Activated gamma-delta T cell treated with Interleukin-2 at 50 U/mL for 16 hours (primary cell): ENCODE measurements around the gene GYS2.
"Not testable (repeated sequence)": the region's sequence is repeated elsewhere in the genome, so short reads cannot be mapped to it uniquely, and the experiment has no call there.

Source experiments
- DNase-seq: peaks from one replicate; pipeline ENCODE4 v3.0.0-alpha.2; 2020

Gene GYS2

DNA sequence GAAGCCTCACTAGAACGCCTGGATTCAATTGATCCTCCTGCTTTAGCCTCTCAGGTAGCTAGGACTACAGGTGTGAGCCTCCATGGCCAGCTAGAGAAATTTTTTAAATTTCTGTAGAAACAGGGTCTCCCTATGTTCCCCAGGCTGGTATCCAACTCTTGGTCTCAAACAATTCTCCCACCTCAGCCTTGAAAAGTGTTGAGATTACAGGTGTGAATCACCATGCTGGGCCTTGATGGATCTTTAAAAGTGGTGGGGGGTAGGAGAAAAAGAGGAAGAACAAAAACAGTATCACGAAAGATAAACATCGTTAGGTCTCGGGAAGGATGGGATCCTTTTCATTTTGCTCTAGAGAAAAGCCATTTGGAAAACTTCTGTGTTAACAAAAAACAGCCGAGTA, 4.5 kb downstream of the GYS2 start:
- no peak for DNase-seq

DNA sequence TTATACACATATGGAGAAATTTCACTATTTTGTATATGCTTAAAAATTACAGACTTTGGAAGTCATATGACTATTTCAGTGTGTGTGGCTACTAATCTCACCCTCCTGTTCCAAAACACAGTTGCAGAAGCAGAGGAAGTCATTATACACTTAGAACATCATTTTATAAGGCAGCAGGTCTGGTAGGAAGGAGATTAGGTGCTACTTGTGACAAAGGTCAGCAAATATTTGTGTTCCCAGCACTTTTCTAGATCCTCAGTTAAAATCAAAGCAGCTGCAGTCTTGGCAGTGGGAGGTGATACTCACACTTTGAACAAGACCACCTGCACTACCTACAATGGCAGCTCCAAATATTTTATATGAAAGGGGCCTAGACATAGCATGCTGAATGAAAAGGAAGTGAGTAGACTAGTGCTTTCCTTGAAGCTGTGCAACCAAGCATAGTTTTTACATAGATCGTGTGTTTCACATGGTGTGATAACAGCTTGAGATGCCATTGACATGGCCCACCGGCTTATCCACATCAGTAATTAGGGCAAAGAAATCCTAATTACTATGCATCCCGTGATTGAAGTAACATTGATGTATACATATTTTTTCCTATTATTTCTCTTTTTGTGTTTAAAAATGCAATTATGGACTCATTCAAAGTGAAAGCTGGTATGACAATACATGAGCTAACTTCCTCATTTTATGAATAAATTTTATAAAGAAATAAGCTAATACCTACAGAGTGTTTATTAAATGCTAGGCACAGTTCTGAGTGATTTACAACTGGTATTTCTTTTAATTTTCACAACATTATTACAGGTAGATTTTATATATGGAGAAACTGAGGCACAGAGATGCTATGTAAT, 5.3 kb downstream of the GYS2 start:
- no peak for DNase-seq

DNA sequence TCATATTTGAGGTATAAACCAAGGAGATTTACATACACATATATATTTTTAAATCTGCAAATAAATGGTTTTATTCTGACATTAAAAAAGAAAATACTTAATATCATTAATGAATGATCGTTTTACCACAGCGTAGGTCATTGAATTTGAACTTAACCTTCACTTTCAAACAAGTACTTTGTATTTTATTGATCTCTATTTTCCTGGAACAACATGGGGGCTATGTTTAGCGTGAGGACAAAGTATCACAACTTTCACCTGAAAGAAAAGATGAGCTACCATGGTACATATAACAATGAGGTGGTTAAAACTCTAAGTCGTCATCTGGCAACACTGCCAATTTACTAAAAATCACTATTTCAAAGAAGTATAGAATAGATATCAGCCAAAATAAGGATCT, 6.0 kb downstream of the GYS2 start:
- no peak for DNase-seq

DNA sequence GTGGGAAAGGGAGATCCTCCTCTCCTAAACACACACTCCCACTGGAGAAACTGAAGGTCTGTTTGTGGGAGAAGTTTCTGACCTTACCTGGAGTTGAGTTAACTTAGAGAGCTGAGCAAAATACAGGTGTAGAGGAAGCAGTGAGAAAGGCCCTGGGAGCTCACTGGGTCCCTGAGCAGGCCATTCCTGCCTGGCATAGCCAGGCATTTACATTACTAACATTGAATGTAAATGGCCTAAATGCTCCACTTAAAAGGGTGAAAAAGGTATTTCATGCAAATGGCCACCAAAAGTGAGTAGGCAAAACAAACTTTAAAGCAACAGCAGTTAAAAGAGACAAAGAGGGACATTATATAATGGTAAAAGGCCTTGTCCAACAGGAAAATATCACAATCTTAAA, 9.3 kb downstream of the GYS2 start:
- not testable (repeated sequence) for DNase-seq

DNA sequence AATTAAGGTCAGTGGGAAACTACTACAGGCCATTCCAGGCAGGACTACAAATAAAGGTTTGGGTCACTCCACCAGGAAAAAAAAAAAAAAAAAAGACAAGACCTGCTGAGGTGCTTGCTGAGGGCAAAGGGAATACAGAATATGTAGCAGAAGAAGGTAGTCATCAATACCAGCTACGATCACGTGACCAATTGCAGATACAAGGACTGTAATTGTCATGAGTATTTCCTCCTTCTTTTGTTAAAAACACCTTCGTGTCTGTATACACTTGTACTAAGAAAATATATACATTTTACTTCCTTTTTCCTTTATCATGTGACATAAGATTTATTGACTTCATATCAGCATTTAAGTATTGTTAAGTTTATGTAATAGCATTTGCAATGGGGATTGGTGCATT, 19.2 kb downstream of the GYS2 start:
- DNase-seq = no peak

DNA sequence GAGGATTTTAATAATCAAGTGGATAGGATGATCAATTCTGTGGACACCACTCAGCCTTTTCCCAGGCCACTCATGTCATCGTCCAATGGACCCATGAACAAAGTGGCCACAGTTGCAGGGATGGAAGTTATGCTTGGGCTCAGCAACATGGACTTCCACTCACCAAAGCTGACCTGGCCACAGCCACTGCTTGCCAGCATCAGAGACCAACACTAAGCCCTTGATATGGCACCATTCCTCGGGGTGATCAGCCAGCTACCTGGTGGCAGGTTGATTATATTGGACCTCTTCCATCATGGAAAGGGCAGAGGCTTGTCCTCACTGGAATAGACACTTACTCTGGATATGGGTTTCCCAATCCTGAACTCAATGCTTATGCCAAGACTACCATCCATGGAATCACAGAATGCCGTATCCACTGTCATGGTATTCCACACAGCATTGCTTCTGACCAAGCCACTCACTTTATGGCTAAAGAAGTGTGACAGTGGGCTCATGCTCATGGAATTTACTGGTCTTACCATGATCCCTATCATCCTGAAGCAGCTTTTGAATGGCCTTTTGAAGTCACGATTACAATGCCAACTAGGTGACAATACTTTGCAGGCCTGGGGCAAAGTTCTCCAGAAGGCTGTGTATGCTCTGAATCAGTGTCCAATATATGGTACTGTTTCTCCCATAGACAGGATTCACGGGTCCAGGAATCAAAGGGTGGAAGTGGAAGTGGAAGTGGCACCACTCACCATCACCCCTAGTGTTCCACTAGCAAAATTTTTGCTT, 20.1 kb downstream of the GYS2 start:
- not testable (repeated sequence) for DNase-seq

DNA sequence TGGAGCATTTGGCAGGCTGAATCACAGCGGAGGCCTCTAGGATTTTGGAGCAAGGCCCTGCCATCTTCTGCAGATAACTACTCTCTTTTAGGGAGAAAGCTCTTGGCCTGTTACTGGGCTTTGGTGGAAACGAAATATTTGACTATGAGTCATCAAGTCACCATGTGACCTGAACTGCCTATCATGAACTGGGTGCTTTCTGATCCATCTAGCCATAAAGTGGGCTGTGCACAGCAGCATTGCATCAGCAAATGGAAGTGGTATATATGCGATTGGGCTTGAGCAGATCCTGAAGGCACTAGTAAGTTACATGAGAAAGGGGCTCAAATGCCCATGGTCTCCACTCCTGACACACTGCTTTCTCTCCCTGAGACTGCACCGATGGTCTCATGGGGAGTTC, 21.1 kb downstream of the GYS2 start:
- DNase-seq = no peak

DNA sequence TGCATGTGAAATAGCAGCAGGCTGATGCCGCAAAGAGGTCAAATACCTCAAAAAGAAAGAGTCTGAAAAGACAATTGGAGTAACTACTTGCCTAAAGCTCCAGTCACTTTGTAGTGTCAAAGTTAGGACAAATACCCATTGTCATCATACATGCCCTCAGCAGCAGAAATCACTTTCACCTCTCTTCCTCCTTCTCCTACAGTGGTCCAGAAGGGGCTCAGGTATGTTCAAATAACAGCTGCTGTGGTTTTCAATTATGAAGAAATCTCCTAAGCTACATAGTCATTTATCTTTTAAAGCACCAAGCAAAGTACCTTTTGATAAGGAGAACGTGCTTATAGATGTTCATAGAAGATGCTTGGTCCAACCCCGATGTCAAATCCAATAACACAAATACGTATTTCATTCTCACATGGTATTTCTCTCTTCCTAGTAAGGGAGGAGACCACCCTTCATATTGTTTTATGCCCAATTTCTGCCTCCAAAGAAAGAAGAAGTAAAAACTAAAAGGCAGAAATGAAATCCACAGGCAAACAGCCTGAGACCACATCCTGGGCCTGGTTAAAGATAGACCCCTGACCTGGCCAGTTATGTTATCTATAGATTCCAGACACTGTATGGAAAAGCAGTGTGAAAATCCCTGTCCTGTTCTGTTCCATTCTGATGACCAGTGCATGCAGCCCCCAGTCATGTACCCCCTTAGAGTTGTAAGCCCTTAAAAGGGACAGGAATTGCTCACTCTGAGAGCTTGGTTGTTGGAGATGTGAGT, 23.7 kb downstream of the GYS2 start:
- DNase-seq = no peak

DNA sequence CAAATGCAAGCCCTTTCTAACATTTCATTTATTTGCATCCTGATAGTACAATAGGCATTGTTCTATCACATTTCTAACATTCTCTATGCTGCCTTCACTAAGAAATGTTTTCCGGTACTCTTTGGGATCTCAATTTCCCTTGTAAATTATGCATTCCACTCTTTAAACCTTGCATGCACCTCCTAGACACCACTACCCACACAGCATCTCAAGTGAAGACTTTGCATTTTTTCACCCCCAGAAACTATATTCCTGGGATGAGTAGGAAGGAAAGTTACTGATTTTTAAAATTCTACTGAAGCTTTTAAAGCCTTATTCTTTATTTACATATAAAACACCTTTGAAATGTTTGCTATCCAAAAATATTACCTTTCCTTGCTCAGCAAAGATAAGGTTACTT, 27.1 kb downstream of the GYS2 start:
- DNase-seq = no peak

DNA sequence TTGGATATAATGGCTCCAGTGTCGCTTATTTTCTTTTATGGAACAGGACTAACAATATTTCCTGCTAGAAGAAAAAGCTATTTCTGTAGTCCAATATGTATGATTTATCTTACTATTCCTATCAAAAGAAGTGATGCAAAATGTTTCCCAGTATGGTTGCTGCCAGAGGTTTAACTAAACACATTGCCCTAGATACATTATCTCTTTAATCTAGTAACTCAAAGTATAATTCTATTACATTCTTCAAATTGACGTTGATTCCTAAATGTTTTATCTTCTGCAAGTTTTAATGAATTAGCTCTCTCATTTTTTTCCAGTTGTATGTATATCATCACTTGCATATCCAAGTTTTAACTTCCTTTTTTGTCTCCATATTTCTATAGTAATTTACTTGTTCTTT, 28.2 kb downstream of the GYS2 start:
- DNase-seq = no peak

DNA sequence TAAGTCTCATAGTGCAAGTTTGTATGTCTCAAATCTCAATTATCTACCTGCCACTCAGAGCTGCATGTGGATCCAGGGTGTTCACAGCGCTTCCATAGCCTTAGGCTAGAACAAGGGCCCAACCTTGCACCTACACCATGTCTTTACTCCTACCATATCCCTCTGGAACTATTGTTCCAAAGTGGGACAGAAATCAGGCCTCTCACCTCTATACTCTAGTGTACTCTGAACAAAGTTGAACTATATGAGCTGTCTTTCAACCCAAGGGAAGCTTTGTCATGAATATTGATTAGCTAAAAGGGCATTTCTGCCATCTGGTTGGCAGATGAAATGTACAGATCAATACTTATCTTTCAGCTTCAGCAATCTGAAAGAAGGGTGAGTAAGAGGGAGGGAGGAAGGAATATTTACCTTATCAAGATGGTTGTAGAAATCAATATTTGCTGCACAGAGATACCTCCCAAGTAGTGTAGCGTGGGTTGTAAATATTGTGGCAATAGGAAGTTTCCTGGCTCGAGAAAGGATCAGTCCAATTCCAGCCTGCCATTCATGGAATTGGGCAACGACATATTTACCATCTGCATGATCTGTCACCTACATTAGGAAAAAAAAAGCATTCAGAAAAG, 30.8 kb downstream of the GYS2 start:
- no peak for DNase-seq

DNA sequence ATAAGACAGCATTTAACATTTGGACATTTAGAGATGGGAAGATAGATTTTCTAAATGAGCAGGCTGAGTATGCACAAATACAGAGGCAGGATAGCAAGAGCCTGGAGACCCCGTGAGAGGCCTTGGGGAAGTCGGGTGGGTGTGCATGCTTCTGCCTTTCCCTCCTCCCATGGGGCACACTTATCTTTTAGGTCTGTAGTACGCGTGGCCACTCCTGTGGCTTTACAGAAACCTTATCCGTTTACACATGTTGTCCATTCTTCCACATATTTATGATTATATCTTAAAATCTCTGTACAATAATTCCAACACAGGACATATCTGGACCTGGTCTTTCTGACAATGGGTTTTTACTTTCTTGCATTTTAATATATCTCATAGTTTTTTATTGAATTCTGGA, 33.6 kb downstream of the GYS2 start:
- no peak for DNase-seq

DNA sequence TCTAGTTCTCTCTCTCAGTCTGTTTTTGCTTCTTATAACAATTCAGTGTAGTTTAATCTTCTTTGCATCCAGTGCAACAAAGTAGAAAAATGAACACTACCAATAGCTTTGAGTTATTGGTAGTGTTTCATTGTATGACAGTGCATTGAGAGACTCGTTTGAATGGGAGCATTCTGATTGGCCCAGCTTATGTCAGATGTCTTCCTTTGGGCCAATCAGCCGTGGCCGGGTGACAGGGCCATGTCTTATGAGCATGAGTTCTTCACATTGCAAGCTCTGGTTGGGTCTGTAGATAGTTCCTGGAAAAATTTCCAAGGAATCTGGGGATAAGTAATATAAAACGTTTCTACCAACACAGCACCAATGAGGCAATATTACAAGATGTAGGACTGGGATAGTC, 36.5 kb downstream of the GYS2 start:
- DNase-seq = no peak

DNA sequence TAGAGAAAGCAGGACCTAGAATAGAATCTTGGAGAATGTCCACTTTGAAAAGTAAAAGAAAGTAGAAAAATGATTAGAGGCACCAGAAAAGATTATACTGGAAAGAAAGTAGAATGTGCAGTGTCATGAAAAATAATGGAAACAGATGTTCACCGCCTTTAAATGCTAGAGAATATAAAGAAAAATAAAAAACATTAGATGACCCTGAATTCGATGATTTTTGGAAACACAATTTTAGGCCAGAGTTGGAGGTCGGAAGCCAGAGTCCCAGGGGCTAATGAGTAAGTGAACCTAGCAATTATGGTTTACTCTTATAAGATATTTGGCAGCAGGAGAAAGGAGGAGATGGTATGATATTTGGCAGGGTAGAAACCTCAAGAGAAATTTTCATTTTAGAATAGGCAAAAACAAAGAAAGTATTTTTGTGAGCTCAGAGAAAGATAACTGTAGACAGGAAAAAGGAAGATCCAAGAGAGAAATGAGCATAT, 37.7 kb downstream of the GYS2 start:
- no peak for DNase-seq

DNA sequence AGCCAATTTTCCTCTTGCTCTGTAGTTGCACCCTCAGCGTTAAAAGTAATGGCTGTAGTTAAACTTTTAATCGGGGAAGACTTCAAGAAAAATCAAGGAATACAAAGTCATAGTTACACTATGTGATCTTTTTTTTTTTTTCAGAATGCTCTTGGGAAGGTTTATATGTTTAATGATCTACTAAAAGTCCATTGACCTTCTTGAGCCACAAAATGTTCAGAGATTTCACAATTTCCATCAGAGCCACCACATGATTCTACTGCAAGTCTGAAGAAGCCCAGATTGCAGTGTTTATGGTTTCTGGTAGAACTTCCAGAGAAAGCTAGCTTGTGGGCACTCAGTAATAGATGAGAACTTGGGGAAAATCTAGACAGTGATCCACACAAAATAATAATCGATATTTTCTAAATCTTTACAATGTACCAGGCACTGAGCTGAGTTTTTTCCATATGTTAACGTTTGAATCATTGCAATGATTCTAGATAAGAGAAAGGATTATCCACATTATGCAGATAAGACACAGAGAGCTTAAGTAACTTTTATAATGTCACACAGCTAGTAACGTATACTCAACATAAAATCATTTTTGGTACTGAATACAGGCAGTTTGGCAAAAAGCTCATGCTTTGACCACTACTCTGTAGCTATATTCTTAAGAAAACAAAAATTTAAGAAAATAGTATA, 38.3 kb downstream of the GYS2 start:
- DNase-seq = no peak

DNA sequence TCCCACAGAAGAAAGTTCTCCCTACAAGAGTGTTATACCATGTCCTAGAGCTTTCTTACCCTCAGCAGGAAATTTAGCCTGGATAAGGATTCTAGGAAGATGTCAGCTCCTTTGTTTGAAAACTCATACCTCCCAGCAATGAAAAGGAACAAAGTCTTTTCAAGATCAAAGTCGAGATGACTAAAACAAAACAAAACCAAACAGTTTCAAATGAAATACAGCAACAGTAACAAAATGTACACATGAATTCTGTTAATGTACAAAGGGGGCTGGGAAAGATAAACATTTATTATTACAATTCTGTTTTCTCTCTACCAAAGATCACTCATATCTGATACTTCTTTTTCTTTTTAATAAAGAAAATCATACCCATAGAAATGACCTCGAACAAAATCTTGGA, 41.8 kb downstream of the GYS2 start:
- DNase-seq = no peak

DNA sequence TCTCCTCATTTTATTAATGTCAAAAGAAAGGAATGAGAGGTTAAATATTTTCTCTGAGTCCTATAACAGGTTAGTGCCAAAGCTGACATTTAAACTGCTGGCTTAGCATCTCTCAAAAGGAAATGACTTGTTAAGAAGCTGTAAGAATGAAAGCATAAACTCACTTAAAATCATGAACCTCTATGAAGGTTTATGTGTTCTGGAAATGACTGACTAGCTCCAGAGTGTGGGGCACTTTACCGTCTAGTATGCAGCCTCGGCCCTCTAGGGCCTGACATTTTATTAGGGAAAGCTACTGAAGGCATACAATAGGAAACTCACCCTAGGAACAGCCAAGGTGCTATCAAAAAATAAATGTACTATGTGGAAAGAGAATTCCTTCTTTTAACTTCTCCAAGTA, 43.5 kb downstream of the GYS2 start:
- no peak for DNase-seq

DNA sequence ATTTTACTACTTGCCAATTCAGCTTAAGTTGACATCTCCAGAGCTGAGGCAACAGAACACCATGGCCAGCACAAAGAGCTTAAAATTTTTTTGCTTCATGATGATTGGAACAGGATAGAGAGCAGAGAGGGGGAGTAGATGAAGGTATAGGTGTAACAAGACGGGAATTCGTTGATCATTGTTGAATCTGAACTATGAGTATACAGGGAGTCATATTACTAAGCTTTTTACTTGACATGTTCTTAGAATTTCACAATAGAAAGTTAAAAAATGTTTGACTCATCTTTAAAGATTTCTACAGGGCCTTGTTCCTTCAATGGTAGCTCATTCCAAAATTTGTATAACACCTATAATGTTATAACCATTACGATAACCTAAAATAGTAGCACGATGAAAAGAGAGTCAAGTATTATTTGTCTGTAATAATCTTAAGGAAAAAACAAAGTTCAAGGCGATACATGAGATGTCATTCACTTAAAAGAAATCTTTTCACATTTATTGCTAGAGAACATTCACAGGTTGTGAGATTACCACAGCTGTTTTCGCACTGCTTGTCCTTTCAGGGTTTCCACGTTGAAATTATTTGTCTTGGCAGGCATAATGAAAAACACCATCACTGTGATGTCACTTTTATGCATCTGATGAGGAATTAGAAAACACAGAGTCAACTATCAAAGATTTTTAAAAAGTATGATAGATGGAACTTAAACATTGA, 44.6 kb downstream of the GYS2 start:
- DNase-seq = no peak

DNA sequence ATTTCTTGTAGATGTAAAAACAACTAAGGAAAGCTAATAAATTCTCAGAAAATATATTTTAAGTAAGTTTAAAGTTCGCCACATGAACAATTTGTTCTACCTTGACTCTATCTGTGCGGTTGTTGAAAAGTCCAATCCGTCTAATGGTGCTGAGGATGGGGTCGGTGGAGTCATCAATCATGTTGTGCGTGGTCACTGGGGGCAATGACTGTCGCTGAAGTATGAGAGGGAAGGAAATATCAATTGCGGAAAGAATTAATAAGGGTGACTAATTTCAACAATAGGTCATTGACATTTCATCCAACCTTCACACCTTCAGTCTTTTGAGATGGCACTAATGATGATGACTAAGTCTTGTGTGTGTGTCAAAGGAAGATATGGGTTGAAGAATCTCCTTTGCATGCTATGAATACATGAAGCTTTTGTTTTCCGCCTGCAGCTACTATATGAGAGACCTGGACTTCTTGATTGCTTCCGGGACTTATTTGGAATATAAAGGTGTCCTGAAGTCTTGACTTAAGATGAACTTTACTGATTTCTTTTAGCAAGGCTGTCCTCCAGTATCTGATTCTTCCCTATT, 46.5 kb downstream of the GYS2 start:
- no peak for DNase-seq

DNA sequence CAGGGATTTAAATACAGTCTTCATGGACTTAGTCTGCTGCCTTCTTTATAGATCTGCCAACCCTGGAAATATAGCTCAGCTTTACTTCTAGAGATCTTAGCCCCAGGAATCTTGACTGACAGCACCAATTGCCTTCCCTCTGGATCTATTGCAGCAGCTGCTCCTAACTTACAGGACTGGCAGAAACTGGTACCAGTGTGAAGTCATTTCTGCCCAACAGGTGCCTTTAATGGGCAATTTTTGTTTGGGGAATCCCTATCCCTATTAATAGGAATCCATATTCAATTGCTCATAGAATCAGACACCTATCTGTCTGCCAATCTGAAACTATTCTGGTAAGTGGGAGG, 51.3 kb downstream of the GYS2 start:
- DNase-seq = no peak

DNA sequence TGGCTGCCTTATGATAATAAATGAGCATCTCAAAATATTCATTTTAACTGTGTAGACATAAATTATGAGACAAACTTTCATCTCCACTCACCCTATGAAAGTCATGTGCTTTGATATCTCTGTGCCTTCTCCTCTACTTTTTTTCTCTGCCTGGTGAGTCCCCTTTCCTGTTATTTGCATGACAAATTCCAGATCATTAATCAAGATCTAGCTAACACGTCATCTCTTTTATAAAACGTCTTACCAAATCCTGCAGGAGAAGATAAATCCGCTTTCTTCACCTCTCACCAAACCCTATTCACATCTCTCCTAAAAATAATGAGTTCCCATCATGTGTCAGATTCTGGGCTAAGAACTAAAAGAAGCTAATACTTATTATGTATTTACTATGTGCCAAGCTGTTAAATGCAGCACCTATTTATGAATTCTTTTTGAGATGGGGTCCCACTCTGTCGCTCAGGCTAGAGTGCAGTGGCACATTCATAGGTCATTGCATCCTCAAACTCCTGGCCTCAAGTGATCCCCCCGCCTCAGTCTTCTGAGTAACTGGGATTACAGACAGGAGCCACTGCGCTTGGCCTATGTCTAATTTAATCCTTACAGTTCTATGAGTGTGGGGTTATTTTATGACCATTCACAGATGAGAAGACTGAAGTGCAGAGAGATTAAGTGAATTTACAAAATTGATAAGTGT, 51.9 kb downstream of the GYS2 start:
- DNase-seq = no peak
